NCI-H748 treated with DMSO at 0.1 percent for 48 hours (cell line): ENCODE results near the gene CCR1.
"Not testable (repeated sequence)": the region's sequence is repeated elsewhere in the genome, so short reads cannot be mapped to it uniquely, and the experiment has no call there.

Experiments
- DNase-seq: peaks from one replicate; lab custom pipeline; 2025; lab: John Stamatoyannopoulos, UW

CCR1 gene

GRCh38 chr3:46168583-46169345 lies 39.3 kb downstream of the CCR1 start:
- DNase-seq: no peak

DNA sequence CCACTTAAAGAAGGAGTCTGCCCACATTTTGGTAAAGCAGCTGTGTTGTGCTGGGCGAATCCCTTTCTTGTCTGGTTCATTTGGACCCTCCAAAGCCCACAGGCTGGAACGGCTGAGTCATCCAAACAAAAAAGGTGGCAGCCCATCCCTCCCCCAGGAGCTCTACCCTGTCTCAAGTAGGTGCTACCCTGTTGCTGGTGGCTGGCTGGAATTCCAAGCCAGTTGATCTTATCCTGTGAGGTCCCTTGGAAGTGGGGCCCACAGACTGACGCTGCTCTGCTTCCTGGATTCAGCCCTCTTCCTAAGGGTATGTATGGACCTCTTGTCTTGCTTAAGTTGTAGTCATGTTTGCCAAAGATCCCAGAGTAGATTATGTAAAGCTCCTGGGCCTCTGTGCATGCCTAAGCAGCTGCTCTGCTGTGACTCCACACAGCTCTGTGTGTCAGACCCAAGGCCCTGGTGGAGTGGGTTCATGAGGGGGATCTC lies 44.5 kb downstream of the CCR1 start:
- no peak for DNase-seq

DNA sequence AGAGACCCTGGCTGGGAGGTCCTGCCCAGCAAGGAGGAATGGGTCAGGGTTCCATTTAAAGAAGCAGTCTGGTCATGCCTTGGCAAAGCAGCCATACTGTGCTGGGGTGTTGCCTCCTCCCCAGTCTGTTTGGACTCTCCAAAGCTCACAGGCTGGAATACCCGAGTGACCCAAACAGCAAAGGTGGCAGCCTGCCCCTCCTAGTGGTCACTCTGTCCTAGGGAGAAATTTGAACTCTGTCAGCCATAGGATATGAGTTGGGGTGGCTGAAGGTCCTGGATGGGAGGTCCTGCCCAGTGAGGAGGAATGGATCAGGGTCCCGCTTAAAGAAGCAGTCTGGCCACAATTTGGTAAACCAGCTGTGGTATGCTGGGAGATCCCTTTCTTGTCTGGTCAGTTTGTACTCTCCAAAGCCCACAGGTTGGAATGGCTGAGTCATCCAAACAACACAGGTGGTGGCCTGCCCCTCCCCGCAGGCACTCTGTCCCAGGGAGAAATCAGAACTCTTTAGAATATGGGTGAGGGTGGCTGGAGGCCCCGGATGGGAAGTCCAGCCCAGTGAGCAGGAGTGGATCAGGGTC lies 45.0 kb downstream of the CCR1 start:
- no peak for DNase-seq

DNA sequence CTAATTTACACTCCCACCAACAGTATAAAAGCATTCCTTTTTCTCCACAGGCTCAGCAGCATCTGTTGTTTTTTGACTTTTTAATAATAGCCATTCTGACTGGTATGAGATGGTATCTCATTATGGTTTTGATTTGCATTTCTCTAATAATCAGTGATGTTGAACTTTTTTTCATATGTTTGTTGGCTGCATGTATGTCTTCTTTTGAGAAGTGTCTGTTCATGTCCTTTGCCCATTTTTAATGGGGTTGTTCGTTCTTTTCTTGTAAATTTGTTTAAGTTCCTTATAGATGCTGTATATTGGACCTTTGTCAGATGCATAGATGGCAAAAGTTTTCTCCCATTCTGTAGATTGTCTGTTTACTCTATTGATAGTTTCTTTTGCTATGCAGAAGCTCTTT lies 50.4 kb downstream of the CCR1 start:
- DNase-seq: not testable (repeated sequence)

- no peak for DNase-seq
Measured at GRCh38 chr3:46154311-46154710, 53.8 kb downstream of the CCR1 start.
